Epithelial cell of esophagus (primary cell): ENCODE measurements around the gene SYNPO2.
"Not testable (repeated sequence)": the region's sequence is repeated elsewhere in the genome, so short reads cannot be mapped to it uniquely, and the experiment has no call there.

Experiments
- DNase-seq: peaks from one replicate; pipeline ENCODE4 v3.0.0; 2010; ENCODE audit warnings: low read depth
- H3K4me3 ChIP-seq: 2 replicates; pipeline ENCODE4 v1.5.1; 2011; ENCODE audit warnings: mild to moderate bottlenecking, low read length, control low read depth
- CTCF ChIP-seq: IDR thresholded peaks from 2 replicates; pipeline ENCODE4 v1.5.1; 2011; ENCODE audit warnings: low read depth, mild to moderate bottlenecking, low read length, control low read depth, inconsistent platforms; ENCODE audit not compliant: insufficient read depth; ENCODE audit errors: missing control alignments

Gene SYNPO2

DNA sequence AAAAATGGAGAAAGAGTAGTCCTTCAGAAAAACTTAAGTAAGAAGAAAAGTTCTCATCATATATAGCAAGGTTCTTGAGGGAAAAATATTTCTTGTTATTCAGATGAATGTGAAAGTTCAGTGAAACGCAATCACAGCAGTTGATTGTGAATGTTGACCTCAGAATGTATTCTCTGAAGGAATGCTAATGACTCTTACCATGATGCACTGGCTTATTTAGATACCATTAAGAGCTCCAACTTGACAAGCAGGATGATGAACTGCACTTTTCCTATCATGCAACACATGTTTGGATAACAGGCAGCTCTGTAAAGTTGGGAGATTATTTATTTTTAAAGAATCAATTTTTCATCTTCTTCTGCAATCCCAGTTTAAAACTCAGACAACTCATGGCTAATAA is 131.5 kb downstream of the SYNPO2 start:
- DNase-seq, result no peak
- no peak overlapping the region for H3K4me3 ChIP-seq
- TF ChIP-seq CTCF, result no peak

DNA sequence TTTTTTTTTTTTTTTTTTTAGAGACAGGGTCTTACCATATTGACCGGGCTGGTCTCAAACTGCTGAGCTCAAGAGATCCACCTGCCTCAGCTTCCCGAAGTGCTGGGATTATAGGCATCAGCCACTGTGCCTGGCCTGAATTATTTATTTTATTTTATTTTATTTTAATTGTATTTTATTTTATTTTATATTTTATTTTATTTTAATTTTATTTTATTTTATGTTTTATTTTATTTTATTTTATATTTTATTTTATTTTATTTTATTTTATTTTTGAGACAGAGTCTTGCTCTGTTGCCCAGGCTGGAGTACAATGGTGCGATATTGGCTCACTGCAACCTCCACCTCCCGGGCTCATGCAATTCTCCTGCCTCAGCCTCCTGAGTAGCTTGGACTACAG is 133.9 kb downstream of the SYNPO2 start:
- DNase-seq, H3K4me3 ChIP-seq: not testable (repeated sequence)

GRCh38 chr4:119024102-119024501 is 135.4 kb downstream of the SYNPO2 start:
- H3K4me3 ChIP-seq, result no peak overlapping the region
- TF ChIP-seq CTCF, result no peak
- no peak for DNase-seq

- H3K4me3 ChIP-seq, result peak overlapping the region; percentile 26
- peak; percentile 90 for DNase-seq
- TF ChIP-seq CTCF, result no peak
Measured at GRCh38 chr4:119025420-119025819, 136.8 kb downstream of the SYNPO2 start.

DNA sequence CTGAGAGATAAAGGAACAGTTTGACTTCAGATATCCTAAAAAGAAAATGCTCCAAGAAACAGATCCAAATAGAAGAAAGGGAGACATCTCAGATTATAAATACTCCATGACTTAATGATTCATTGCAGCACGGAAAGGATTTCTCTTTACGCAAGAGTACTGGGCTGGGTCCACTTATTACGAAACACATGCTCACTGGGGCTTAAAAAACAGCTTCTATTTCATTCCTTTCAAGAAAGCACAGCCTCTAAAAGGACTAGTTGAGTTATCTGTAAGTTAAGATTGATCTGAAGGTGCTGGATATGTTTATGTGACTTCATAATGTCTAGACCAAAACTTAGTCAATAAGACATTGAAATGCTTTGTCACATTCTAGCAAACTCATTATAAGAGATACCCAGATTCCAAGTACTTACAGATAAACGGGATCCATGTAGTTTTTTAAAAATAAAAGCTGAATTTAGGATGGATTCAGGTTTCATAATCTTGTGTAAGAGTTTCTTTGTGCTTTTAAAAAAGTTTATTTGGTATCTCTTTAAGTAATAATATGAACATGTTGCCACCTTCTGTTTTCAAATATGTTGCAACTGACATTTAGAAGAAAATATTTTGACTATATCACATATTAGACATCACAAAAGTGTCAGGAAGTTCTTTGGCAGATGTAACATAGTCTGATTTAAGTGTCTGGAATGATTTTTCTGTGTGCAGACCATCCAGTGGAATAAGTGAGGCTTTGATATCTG is 137.4 kb downstream of the SYNPO2 start:
- DNase-seq, result peak; percentile 93
- no peak for TF ChIP-seq CTCF
- peak overlapping the region; percentile 26 for H3K4me3 ChIP-seq

GRCh38 chr4:119026662-119027444 is 138.2 kb downstream of the SYNPO2 start:
- no peak for TF ChIP-seq CTCF
- H3K4me3 ChIP-seq, result no peak overlapping the region
- no peak for DNase-seq

- TF ChIP-seq CTCF, result no peak
- no peak overlapping the region for H3K4me3 ChIP-seq
- DNase-seq, result no peak
Measured at GRCh38 chr4:119027811-119028210, 139.2 kb downstream of the SYNPO2 start.
